Lower leg skin (tissue), 4 donors: ENCODE measurements around the gene VAV3. TPM values are rescaled to one million over a fixed set of nuclear protein-coding genes. Genes with fewer than 3 reads are reported as not detected.
"Not testable (repeated sequence)": the region's sequence is repeated elsewhere in the genome, so short reads cannot be mapped to it uniquely, and the experiment has no call there.

ENCODE experiments used
- DNase-seq, 2 donors: peaks; one replicate each; pipeline ENCODE4 v3.0.0-alpha.2; 2019; ENCODE audit warnings: low spot score in 2 of 2
- H3K4me3 ChIP-seq: fragments of 200-600 bp; sonication (generic); 2 replicates; pipeline ENCODE4 v1.5.1; 2017; ENCODE audit warnings: mild to moderate bottlenecking, low read depth; ENCODE audit not compliant: poor library complexity, severe bottlenecking
- POLR2A ChIP-seq, 2 donors: fragments of 450-650 bp; IDR thresholded peaks; one replicate each; pipeline ENCODE4 v1.6.1; 2016 to 2017; ENCODE audit warnings: antibody characterized with exemption in 2 of 2, mild to moderate bottlenecking in 1 of 2, moderate library complexity in 1 of 2
- whole genome bisulfite sequencing, 2 donors: methylation state at CpG; one replicate each; pipeline ENCODE4 v1.1.5; 2018; 5-methylcytosine and 5-hydroxymethylcytosine counted together
- intact Hi-C: fragments of 100-400 bp; cut with DNase I; formaldehyde crosslinking; loops from one replicate; pipeline ENCODE4 v1.15.0; 2023; ENCODE audit warnings: low total_unique reads
- total RNA-seq, 4 donors: library from RNA; depleted of rRNA; stranded (reverse); fragments of >200 nt; gene quantifications; one replicate each; pipeline ENCODE4 v1.1.0, GENCODE V29; 2016
- TF ChIP-seq, protein P1 (sequence below), 3 donors: fragments of 450-650 bp; IDR thresholded peaks; one replicate each; pipeline ENCODE4 v1.5.1; 2016; ENCODE audit warnings: antibody characterized with exemption in 3 of 3, mild to moderate bottlenecking in 3 of 3, moderate library complexity in 2 of 3

VAV3 gene
- total RNA-seq, 4 donors from 2014 or later: 102 to 200 (median 147) TPM

- H3K4me3 ChIP-seq: no peak overlapping the region
- no peak for TF ChIP-seq POLR2A (IDR thresholded peaks at IDR 0.05)
- TF ChIP-seq, protein P1, sequence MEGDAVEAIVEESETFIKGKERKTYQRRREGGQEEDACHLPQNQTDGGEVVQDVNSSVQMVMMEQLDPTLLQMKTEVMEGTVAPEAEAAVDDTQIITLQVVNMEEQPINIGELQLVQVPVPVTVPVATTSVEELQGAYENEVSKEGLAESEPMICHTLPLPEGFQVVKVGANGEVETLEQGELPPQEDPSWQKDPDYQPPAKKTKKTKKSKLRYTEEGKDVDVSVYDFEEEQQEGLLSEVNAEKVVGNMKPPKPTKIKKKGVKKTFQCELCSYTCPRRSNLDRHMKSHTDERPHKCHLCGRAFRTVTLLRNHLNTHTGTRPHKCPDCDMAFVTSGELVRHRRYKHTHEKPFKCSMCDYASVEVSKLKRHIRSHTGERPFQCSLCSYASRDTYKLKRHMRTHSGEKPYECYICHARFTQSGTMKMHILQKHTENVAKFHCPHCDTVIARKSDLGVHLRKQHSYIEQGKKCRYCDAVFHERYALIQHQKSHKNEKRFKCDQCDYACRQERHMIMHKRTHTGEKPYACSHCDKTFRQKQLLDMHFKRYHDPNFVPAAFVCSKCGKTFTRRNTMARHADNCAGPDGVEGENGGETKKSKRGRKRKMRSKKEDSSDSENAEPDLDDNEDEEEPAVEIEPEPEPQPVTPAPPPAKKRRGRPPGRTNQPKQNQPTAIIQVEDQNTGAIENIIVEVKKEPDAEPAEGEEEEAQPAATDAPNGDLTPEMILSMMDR (IDR thresholded peaks at IDR 0.05): no peak
- no peak for DNase-seq
- intact Hi-C loops: no loop called here
- 47 to 52% methylated on average over 2 of the region's 2 CpGs for WGBS, 2 donors
Measured at GRCh38 chr1:107653765-107654164, 311.2 kb downstream of the VAV3 start.

- TF ChIP-seq POLR2A (IDR thresholded peaks at IDR 0.05): no peak
- TF ChIP-seq, protein P1 (IDR thresholded peaks at IDR 0.05): no peak
- intact Hi-C loops: no loop called here
- WGBS, 2 donors: 21 to 29% methylated on average over 1 of the region's 1 CpG
- DNase-seq: no peak
- H3K4me3 ChIP-seq: no peak overlapping the region
Measured at GRCh38 chr1:107653005-107653404, 312.0 kb downstream of the VAV3 start.

GRCh38 chr1:107650825-107651224, 314.2 kb downstream of the VAV3 start:
- intact Hi-C loops, DNase-seq, H3K4me3 ChIP-seq: not testable (repeated sequence)
- WGBS, 2 donors: 78 to 80% methylated on average over 2 of the region's 2 CpGs

DNA sequence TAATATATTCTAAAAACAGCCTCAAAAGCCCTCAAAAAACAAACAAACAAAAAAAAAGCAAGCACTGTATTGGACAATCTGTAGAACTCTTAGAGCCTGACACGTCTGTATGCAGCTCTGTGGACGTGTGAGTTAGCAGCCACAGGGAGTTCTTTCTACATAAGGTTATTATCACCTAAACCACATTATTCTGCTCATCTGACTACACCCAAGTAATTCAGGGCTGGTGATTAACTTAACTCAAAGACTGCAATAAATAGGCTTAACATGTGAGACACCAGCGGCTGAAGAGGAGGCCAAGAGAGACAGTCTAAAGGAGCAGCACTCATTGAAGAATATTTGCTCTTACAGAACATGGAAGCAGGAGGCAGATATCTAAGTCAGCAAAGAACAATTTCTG, 316.0 kb downstream of the VAV3 start:
- WGBS, 2 donors: 49 to 57% methylated on average over 3 of the region's 3 CpGs
- no peak for DNase-seq
- intact Hi-C loops: no loop called here
- TF ChIP-seq, protein P1 (IDR thresholded peaks at IDR 0.05): no peak
- TF ChIP-seq POLR2A (IDR thresholded peaks at IDR 0.05): no peak
- no peak overlapping the region for H3K4me3 ChIP-seq

DNA sequence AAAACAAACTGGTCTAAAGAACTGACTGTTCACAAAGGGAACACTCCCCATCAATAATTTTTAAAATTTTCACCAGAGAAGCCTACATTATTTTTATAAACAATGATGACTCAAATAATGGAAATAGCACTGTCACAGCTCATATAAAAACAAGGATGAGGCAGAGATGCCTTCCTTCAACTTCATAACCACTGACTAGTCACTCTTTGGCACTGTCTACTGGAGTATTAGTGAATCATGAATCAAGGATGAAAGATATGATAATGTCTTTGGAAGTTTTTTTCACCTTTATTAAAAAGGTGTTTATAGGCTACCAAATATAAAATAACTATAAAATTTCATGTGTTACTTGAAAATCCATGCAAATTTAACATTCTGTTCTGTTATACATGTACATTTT, 316.9 kb downstream of the VAV3 start:
- intact Hi-C loops: no loop called here
- no peak for DNase-seq
- H3K4me3 ChIP-seq: no peak overlapping the region
- no peak for TF ChIP-seq POLR2A (IDR thresholded peaks at IDR 0.05)
- TF ChIP-seq, protein P1 (IDR thresholded peaks at IDR 0.05): no peak

GRCh38 chr1:107647012-107647411, 318.0 kb downstream of the VAV3 start:
- no peak overlapping the region for H3K4me3 ChIP-seq
- WGBS, 2 donors: 64 to 66% methylated on average over 2 of the region's 2 CpGs
- DNase-seq: no peak
- intact Hi-C loops: no loop called here
- TF ChIP-seq POLR2A (IDR thresholded peaks at IDR 0.05): no peak
- TF ChIP-seq, protein P1 (IDR thresholded peaks at IDR 0.05): no peak
